Measurements from ENCODE around the gene MRPL45.

DNA sequence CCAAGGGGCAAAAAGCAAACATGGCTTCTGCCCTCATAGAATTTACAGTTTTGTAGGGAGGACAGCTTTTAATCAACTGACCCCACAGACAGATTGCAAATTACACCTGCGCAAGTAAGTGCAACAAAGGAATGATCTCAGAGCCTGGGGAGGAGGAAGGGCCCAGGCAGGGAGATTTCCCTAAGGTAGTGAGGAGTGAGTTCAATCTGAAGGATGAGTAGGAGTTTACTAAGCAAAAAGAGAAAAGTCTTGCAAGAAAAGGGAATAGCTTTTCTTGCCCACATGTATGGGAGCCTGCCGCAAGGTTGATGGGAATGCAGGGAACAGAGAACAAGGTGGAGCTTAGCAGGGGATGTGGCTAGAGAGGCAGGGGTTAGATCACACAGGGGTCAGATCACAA, 53.1 kb downstream of the MRPL45 start:
- TF ChIP-seq POLR2AphosphoS5 (IDR thresholded peaks at IDR 0.05) (no peak), POLR2A (IDR thresholded peaks at IDR 0.05) (no peak)
- TF ChIP-seq, protein P1, sequence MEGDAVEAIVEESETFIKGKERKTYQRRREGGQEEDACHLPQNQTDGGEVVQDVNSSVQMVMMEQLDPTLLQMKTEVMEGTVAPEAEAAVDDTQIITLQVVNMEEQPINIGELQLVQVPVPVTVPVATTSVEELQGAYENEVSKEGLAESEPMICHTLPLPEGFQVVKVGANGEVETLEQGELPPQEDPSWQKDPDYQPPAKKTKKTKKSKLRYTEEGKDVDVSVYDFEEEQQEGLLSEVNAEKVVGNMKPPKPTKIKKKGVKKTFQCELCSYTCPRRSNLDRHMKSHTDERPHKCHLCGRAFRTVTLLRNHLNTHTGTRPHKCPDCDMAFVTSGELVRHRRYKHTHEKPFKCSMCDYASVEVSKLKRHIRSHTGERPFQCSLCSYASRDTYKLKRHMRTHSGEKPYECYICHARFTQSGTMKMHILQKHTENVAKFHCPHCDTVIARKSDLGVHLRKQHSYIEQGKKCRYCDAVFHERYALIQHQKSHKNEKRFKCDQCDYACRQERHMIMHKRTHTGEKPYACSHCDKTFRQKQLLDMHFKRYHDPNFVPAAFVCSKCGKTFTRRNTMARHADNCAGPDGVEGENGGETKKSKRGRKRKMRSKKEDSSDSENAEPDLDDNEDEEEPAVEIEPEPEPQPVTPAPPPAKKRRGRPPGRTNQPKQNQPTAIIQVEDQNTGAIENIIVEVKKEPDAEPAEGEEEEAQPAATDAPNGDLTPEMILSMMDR (IDR thresholded peaks at IDR 0.05) = no peak

Measured in sigmoid colon (tissue), 4 donors.